ENCODE measurements around the gene TCP10L. TPM values are rescaled to one million over a fixed set of nuclear protein-coding genes. Genes with fewer than 3 reads are reported as not detected.

The TCP10L gene
- total and polyA plus RNA-seq, 2 of the 4 experiments (the other 2 are of a cell fraction) = 0.09 TPM; not detected in 1

GRCh38 chr21:32562426-32562825, 22.9 kb downstream of the TCP10L start:
- WGBS, 2 experiments (ENCODE audit: extremely low coverage in 2 of 2, insufficient read length in 1 of 2) = 55% methylated on average over 4 of the region's 5 CpGs; no CpG with 5 or more reads in 1 of the 2 experiments
- DNase-seq (peak; percentile 83), ATAC-seq (ENCODE audit: low read depth) (peak; percentile 81)
- no peak overlapping the region for H3K27ac ChIP-seq (ENCODE audit: insufficient read depth, low read length)
- no peak overlapping the region for H3K56ac ChIP-seq (ENCODE audit: extremely low read depth, insufficient read depth, low read length)
- no peaks in the 10 kb centered on the region; the same call in 1 of the 2 replicates for H3K9me3 ChIP-seq (ENCODE audit: control insufficient read depth, insufficient read depth, low read length)
- H3K36me3 ChIP-seq (ENCODE audit: control insufficient read depth, insufficient read depth, low read length) = no peaks in the 10 kb centered on the region
- H4K8ac ChIP-seq (ENCODE audit: low read depth in 2 of 2, low read length in 2 of 2) = no peak overlapping the region; a peak in 1 of 4 replicates
- no peak overlapping the region for H2AK9ac ChIP-seq (replicated peaks; ENCODE audit: low read depth, low read length, poor library complexity)
- H3K4ac ChIP-seq (ENCODE audit: low read depth, low read length) = no peak overlapping the region
- no peak overlapping the region for H3K23ac ChIP-seq (ENCODE audit: low read depth, low read length)
- no peak overlapping the region for H3K14ac ChIP-seq (replicated peaks; ENCODE audit: low read depth, low read length)
- no peak overlapping the region for H4K91ac ChIP-seq (ENCODE audit: insufficient read depth, low read depth, low read length)
- in situ Hi-C loops (cut with MboI; ENCODE audit: low sequenced_read_pairs) = no loop called here
- H3K4me1 ChIP-seq (ENCODE audit: control insufficient read depth, insufficient read depth, low read length) = no peaks in the 10 kb centered on the region
- H2BK20ac ChIP-seq (ENCODE audit: low read depth, low read length) = no peak overlapping the region
- H2BK120ac ChIP-seq (ENCODE audit: low read depth, low read length) = no peak overlapping the region
- dilution Hi-C loops (cut with HindIII; ENCODE audit: low sequenced_read_pairs, unreplicated experiment) = no loop called here
- no peak overlapping the region for H3K4me3 ChIP-seq (ENCODE audit: insufficient read depth, low read depth, low read length)
- no peaks in the 10 kb centered on the region for H3K27me3 ChIP-seq (ENCODE audit: control insufficient read depth, insufficient read depth, low read length)
- H2BK15ac ChIP-seq (ENCODE audit: low read depth, low read length) = no peak overlapping the region
- ChIA-PET CTCF (no interaction called here), POLR2A (ENCODE audit: unreplicated experiment) (no interaction called here)
- H4K5ac ChIP-seq (ENCODE audit: low read depth, low read length) = no peak overlapping the region
- H2AFZ ChIP-seq (replicated peaks; ENCODE audit: low read length, poor library complexity) = no peak overlapping the region
- no peak overlapping the region for H2BK5ac ChIP-seq (ENCODE audit: low read depth, low read length, poor library complexity, severe bottlenecking)
- no peak overlapping the region for H3K9ac ChIP-seq (ENCODE audit: low read depth, low read length)
- H2AK5ac ChIP-seq (ENCODE audit: low read depth, low read length) = no peak overlapping the region
- TF ChIP-seq SMC3 (IDR thresholded peaks at IDR 0.05; ENCODE audit: low read depth, low read length) = peak; percentile 68
- no peak for TF ChIP-seq MAZ (IDR thresholded peaks at IDR 0.05; ENCODE audit: borderline replicate concordance, low read depth, low read length)
- TF ChIP-seq POLR2A (IDR thresholded peaks at IDR 0.05; ENCODE audit: low read depth, low read length) = no peak
- TF ChIP-seq, protein P1, sequence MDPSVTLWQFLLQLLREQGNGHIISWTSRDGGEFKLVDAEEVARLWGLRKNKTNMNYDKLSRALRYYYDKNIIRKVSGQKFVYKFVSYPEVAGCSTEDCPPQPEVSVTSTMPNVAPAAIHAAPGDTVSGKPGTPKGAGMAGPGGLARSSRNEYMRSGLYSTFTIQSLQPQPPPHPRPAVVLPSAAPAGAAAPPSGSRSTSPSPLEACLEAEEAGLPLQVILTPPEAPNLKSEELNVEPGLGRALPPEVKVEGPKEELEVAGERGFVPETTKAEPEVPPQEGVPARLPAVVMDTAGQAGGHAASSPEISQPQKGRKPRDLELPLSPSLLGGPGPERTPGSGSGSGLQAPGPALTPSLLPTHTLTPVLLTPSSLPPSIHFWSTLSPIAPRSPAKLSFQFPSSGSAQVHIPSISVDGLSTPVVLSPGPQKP (IDR thresholded peaks at IDR 0.05; ENCODE audit: borderline replicate concordance, low read depth, low read length) = no peak
- TF ChIP-seq NFE2L2 (IDR thresholded peaks at IDR 0.05; ENCODE audit: low read depth, low read length) = no peak
- TF ChIP-seq RAD21 (IDR thresholded peaks at IDR 0.05; ENCODE audit: low read length) = peak; percentile 75
- no peak for TF ChIP-seq MXI1 (IDR thresholded peaks at IDR 0.05; ENCODE audit: borderline replicate concordance, low read depth, low read length)
- TF ChIP-seq USF2 (IDR thresholded peaks at IDR 0.05; ENCODE audit: low read depth, low read length) = peak; percentile 20; the same call in 1 of the 2 replicates
- no peak for TF ChIP-seq CHD1 (IDR thresholded peaks at IDR 0.05; ENCODE audit: low read depth, low read length)
- no peak for TF ChIP-seq FOS (IDR thresholded peaks at IDR 0.05; ENCODE audit: low read depth, low read length)
- no peak for TF ChIP-seq RFX5 (IDR thresholded peaks at IDR 0.05; ENCODE audit: low read depth, low read length)
- peak; percentile 64 for TF ChIP-seq CTCF (conservative IDR thresholded peaks at IDR 0.05; ENCODE audit: low read depth, low read length)
- no peak for TF ChIP-seq CEBPB (IDR thresholded peaks at IDR 0.05; ENCODE audit: low read depth, low read length)
- TF ChIP-seq RCOR1 (IDR thresholded peaks at IDR 0.05; ENCODE audit: insufficient replicate concordance, low read length) = no peak
- no peak for TF ChIP-seq MAFK (IDR thresholded peaks at IDR 0.05; ENCODE audit: low read depth, low read length)
- no peak for TF ChIP-seq BHLHE40 (IDR thresholded peaks at IDR 0.05; ENCODE audit: low read depth, low read length)
- H4K20me1 ChIP-seq (ENCODE audit: insufficient read depth, low read length) = no peaks in the 10 kb centered on the region
- intact Hi-C loops (cut with micrococcal nuclease) = loop anchor here (1.0 to 5.0 kb wide), 2 partner anchors 40 to 159 kb away; no protein-coding TSS in a partner anchor
- BruUV-seq (replicated peaks) = no TSS peak
- H3K79me1 ChIP-seq (ENCODE audit: low read depth in 1 of 2, low read length in 2 of 2) = no peaks in the 10 kb centered on the region
- no peak overlapping the region for H3K4me2 ChIP-seq (ENCODE audit: low read depth, low read length)
- no peak overlapping the region for H3K18ac ChIP-seq (ENCODE audit: low read depth, low read length)
- H3K9me1 ChIP-seq (ENCODE audit: insufficient read depth, low read length) = no peaks in the 10 kb centered on the region

Measured in IMR-90 (cell line).